Heart left ventricle (tissue), 13 donors: ENCODE measurements around the gene CENPN.

Source experiments
- POLR2A ChIP-seq, 2 donors: fragments of 450-650 bp; IDR thresholded peaks; one replicate each; pipeline ENCODE4 v1.6.1; 2017; ENCODE audit warnings: antibody characterized with exemption in 2 of 2, mild to moderate bottlenecking in 2 of 2, moderate library complexity in 2 of 2
- TF ChIP-seq, protein P1 (sequence below), 12 donors: fragments of 200-600 bp; sonication (generic) in 4 of 12; IDR thresholded peaks; one replicate each; pipeline versions ENCODE4 v1.5.0 to v1.8.0; 2018 to 2022; ENCODE audit warnings: antibody characterized with exemption in 12 of 12, mild to moderate bottlenecking in 5 of 12
- donor health status: ischemic (EF 13 %, LVEDD 7.1; RV severe dilation, severe dysfunction).
- donor health status: DM: no; HTN: yes; CAD: no.
- donor health status: DM: no; HTN: no; CAD: no.
- donor health status: ischemic (EF 25% LVEDD 6.9; RV normal size, moderate dysfunction).
- donor health status: ischemic (EF 25% LVEDD 5.7; RV mildly dilated, moderate dysfunction).
- donor health status: ischemic (EF 35%, LVEDD 5.7; RV mildly dilated, moderate dysfunction).
- donor health status: nonischemic (EF 11% LVEDD 7.7; RV severe dilation, severe dysfunction).
- donor health status: DM: yes; HTN: yes; CAD: no.
- donor health status: PGD.
- donor health status: ischemic (EF 29% LVEDD 5.4; RV normal size, mild dysfunction).
- donor health status: nonischemic (EF 23%, LVEDD 6.1; RV moderate dilation, normal function).

DNA sequence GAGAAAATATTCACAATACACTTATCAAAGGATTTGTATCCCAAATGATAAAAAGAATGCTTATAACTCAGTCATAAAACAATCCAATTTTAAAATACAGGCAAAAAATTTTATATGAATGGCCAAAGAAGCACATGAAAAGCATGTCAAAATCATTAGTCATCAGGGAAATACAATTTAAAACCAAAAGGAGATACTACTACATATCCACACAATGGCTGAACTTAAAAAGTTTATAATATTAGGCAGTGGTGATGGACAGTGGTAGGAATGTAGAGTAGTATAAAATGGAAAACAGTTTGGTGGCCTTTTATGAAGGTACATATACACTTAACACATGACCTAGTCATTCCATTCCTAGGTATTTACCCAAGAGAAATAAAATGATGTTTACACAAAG is 12.6 kb upstream of the CENPN start:
- TF ChIP-seq, protein P1, sequence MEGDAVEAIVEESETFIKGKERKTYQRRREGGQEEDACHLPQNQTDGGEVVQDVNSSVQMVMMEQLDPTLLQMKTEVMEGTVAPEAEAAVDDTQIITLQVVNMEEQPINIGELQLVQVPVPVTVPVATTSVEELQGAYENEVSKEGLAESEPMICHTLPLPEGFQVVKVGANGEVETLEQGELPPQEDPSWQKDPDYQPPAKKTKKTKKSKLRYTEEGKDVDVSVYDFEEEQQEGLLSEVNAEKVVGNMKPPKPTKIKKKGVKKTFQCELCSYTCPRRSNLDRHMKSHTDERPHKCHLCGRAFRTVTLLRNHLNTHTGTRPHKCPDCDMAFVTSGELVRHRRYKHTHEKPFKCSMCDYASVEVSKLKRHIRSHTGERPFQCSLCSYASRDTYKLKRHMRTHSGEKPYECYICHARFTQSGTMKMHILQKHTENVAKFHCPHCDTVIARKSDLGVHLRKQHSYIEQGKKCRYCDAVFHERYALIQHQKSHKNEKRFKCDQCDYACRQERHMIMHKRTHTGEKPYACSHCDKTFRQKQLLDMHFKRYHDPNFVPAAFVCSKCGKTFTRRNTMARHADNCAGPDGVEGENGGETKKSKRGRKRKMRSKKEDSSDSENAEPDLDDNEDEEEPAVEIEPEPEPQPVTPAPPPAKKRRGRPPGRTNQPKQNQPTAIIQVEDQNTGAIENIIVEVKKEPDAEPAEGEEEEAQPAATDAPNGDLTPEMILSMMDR (IDR thresholded peaks at IDR 0.05) = no peak
- TF ChIP-seq POLR2A (IDR thresholded peaks at IDR 0.05) = no peak
